HG03039 (cell line): Measurements from ENCODE around the gene PCDHB3.
"Not testable (repeated sequence)": the region's sequence is repeated elsewhere in the genome, so short reads cannot be mapped to it uniquely, and the experiment has no call there.

ENCODE experiments used
- ATAC-seq: cut with Tn5 transposase; IDR thresholded peaks from one replicate; pipeline ENCODE4 v1.9.1; 2021; ENCODE audit warnings: mild to moderate bottlenecking, moderate library complexity; ENCODE audit not compliant: unreplicated experiment

The PCDHB3 gene

DNA sequence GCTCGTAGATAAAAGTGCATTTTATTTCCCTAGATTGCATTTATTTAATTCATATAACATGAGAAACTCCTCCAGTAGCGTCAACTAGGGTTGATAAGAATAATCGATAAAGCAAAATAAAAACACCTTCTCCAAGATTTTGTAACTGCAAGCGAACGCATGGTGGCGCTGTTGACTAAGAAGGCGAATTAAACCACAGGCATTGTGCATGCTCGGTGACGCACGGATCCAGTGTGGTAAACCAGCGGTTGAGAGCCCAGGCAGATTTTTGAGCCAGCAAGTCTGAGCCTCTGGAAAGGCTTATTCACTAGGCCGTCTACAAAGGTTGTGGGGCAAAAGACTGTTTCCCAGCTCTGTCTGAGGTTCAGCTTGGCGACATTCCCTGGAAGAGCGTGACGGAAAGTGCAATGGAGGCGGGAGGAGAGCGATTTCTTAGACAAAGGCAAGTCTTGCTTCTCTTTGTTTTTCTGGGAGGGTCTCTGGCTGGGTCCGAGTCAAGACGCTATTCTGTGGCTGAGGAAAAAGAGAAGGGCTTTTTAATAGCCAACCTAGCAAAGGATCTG is at the start of gene PCDHB3:
PCDHB3 (plus strand) TSS at position 231 of the 563 bp plus-strand sequence; CDS start at position 408, 177 bp downstream.
- ATAC-seq: no peak

DNA sequence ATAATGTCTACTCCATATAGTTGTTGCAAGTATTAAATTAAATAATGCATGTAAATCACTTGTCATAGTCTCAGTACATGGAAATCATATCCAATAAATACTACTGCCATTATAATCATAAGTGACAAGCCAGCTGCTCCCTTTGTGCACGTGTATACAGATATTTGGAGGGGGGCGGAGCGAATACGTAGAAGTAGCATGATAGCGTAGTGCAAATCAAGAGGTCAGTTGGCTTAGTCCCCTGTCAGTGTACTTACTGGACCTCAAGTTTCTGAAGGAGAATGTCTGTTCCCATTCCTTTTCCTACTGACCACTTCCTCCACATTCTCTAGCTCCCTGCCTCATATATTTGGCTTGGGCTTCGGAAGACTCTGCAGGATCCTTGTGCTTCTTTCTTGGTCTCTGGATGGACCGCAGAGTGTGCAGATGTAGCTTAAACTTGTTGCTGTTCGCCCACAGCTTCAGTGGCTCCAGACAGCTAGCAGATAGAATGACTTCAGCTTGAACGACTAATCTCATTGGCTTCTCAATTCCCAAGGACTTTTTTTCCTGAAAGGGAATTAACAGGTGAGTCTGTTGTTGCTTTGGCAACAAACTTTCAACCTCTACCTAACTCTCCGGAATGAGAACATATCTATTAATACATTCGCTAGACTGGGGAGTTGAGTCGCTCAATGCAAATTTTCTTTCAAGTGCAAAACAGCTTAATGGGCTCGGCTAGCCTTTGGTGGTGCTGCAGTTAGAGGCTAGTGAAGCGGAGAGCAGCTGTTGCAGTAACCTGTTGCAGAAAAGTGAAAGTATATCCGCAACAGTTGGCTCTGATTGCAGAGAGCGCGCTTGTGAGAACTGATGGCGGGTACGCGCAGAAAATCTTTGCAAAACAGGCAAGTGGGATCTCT is 49.4 kb upstream of the PCDHB3 start, which contains the start of gene PCDHB1:
PCDHB1 (plus strand) TSS at position 753 of the 899 bp plus-strand sequence; CDS start at position 850, 97 bp downstream.
- ATAC-seq: no peak

DNA sequence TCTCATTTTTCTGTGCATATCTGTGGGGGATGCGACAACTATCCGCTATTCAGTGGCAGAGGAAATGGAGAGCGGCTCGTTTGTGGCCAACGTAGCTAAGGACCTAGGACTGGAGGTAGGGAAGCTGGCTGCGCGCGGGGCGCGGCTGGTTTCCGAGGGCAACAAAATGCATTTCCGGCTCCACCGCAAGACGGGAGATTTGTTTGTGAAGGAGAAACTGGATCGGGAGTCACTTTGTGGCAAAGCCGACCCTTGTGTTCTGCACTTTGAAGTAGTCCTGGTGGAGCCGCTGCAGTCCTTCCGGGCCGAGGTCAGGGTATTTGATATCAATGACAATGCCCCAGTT is 48.8 kb upstream of the PCDHB3 start:
- no peak for ATAC-seq

DNA sequence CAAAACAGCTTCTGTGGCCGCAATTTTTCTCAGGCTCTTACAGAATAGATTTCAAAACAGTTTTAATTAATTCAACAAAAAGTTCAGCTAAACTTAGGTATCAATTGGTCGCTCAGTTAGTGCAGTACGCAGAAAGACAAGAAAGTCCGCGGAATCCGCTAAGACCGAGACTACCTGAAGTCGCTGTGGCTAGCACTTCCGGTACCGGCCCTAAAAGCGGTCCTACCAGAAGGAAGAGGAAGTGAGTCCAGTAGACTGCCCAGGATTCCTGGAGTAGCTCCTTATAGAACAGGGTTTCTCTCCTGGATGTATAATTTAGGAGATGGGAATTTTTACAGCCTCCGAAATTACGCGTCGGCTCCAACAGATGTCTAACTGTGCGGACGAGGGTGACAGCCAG is 22.4 kb upstream of the PCDHB3 start:
- no peak for ATAC-seq

DNA sequence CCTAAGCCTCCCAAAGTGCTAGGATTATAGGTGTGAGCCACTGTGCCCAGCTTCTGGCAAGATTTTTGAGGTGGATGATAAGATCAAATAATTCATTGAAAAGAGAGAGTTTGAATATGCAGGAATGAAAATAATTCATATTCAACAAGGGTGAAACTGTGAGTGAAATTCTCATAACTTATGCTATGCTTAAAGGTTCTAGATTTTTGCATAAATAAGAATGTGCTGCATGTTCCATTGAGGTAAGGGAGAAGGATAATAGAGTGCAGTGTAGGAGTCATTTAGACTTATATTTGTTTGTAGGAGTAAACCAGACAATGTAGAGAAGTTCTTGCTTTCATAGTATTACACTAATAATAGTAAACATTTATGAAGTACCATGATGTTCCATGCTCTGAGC is 18.0 kb upstream of the PCDHB3 start:
- ATAC-seq: no peak

DNA sequence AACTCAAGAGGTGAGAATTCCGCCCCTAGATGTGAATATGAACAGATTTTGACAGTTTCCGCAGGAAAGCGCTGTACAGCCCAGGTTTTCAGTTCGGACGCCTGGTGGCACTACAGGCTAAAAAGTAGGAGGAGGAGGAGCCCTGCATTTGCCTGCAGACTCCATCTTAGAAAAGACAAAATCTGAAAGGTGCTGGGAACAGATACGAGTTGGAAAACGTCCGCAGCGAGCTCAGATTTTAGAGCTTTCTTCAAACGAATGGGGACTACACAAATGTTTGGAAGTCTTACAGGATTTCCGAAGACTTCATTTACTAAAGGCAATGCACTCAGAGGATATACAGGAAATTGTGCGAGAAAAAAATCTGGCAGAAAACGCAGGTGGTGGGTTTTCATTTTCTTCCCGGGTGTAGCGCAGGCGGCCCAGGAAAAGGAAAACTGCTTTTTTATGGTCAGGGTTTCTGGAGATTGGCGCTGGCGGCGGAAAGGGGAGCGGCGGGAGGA is 15.7 kb upstream of the PCDHB3 start:
- ATAC-seq: no peak

DNA sequence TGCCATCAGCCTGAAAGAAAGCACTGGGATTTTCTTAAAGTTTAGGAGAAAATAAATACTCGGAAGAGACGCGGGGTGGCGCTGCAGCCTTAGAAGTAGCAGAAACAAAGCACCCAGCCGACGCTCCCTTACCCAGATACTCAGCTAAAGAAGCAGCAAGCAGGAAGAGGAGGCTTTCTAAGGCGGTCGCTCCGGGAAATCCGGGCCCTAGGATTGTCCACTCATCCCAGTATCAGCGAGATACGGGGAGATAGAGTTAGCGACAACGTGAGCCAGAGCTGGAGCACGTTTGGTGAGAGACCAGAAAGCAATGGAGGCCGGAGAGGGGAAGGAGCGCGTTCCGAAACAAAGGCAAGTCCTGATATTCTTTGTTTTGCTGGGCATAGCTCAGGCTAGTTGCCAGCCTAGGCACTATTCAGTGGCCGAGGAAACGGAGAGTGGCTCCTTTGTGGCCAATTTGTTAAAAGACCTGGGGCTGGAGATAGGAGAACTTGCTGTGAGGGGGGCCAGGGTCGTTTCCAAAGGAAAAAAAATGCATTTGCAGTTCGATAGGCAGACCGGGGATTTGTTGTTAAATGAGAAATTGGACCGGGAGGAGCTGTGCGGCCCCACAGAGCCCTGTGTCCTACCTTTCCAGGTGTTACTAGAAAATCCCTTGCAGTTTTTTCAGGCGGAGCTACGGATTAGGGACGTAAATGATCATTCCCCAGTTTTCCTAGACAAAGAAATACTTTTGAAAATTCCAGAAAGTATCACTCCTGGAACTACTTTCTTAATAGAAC is 5.6 kb upstream of the PCDHB3 start, which contains the start of gene PCDHB2:
PCDHB2 (plus strand) TSS at position 135 of the 782 bp plus-strand sequence; CDS start at position 311, 176 bp downstream.
- ATAC-seq: no peak

DNA sequence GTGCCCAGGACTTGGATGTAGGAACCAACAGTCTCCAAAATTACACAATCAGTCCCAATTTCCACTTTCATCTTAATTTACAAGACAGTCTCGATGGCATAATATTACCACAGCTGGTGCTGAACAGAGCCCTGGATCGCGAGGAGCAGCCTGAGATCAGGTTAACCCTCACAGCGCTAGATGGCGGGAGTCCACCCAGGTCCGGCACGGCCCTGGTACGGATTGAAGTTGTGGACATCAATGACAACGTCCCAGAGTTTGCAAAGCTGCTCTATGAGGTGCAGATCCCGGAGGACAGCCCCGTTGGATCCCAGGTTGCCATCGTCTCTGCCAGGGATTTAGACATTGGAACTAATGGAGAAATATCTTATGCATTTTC is 5.0 kb upstream of the PCDHB3 start:
- no peak for ATAC-seq

DNA sequence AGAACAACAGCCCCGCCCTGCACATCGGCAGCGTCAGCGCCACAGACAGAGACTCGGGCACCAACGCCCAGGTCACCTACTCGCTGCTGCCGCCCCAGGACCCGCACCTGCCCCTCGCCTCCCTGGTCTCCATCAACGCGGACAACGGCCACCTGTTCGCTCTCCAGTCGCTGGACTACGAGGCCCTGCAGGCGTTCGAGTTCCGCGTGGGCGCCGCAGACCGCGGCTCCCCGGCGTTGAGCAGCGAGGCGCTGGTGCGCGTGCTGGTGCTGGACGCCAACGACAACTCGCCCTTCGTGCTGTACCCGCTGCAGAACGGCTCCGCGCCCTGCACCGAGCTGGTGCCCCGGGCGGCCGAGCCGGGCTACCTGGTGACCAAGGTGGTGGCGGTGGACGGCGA is 4.1 kb upstream of the PCDHB3 start:
- not testable (repeated sequence) for ATAC-seq

DNA sequence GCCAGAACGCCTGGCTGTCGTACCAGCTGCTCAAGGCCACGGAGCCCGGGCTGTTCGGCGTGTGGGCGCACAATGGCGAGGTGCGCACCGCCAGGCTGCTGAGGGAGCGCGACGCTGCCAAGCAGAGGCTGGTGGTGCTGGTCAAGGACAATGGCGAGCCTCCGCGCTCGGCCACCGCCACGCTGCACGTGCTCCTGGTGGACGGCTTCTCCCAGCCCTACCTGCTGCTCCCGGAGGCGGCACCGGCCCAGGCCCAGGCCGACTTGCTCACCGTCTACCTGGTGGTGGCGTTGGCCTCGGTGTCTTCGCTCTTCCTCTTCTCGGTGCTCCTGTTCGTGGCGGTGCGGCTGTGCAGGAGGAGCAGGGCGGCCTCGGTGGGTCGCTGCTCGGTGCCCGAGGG is 3.7 kb upstream of the PCDHB3 start:
- ATAC-seq: not testable (repeated sequence)

DNA sequence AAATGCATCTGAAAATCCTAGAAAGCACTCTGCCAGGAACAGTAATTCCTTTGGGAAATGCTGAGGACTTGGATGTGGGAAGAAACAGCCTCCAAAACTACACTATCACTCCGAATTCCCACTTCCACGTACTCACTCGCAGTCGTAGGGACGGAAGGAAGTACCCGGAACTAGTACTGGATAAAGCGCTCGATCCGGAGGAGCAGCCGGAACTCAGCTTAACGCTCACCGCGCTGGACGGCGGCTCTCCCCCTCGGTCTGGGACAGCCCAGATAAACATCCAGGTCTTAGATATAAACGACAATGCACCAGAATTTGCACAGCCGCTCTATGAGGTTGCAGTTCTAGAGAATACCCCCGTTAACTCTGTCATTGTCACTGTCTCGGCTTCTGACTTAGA is 786 bp downstream of the PCDHB3 start:
- ATAC-seq: no peak

DNA sequence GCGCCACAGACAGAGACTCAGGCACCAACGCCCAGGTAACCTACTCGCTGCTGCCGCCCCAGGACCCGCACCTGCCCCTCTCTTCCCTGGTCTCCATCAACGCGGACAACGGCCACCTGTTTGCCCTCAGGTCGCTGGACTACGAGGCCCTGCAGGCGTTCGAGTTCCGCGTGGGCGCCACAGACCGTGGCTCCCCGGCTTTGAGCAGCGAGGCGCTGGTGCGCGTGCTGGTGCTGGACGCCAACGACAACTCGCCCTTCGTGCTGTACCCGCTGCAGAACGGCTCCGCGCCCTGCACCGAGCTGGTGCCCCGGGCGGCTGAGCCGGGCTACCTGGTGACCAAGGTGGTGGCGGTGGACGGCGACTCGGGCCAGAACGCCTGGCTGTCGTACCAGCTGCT is 1.8 kb downstream of the PCDHB3 start:
- ATAC-seq: not testable (repeated sequence)

DNA sequence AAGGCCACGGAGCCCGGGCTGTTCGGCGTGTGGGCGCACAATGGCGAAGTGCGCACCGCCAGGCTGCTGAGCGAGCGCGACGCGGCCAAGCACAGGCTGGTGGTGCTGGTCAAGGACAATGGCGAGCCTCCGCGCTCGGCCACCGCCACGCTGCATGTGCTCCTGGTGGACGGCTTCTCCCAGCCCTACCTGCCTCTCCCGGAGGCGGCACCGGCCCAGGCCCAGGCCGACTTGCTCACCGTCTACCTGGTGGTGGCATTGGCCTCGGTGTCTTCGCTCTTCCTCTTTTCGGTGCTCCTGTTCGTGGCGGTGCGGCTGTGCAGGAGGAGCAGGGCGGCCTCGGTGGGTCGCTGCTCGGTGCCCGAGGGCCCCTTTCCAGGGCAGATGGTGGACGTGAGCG is 2.2 kb downstream of the PCDHB3 start:
- not testable (repeated sequence) for ATAC-seq

DNA sequence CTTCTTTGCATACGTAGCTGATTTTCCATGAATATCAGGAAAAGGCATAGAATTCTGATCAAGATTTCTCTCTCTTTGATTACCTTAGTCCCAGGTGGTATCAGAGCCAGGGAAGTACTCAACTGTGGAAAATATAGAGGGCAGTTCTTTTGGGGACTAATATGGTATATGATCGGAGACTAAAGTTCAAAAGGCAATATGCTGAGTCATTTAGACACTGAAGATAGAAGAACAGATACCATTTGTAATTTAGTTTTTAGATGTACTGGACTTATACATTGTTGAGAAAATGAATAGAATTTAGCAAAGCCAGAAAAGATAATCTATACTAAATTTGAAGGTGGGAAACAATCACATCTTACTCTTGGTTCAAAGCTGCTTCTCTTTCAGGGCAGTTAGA is 5.1 kb downstream of the PCDHB3 start:
- ATAC-seq: no peak

DNA sequence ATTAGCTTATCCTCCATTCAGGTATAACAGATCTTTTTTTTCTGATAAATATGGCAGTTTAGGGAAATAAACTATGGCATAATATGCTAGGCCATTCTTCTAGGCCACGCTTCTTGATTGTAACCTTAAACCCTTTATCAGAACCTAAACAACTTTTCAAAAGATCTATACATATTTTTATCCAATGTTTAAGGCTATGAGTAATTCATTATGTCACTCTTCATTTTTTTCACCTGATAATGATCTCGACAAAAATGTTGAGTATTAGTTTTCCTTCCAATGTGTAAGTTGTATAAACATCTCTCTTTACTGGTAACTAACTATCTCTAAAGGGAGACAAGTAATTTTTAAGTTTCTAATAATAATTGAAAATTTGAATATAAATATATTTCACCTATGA is 19.0 kb downstream of the PCDHB3 start:
- ATAC-seq: no peak

DNA sequence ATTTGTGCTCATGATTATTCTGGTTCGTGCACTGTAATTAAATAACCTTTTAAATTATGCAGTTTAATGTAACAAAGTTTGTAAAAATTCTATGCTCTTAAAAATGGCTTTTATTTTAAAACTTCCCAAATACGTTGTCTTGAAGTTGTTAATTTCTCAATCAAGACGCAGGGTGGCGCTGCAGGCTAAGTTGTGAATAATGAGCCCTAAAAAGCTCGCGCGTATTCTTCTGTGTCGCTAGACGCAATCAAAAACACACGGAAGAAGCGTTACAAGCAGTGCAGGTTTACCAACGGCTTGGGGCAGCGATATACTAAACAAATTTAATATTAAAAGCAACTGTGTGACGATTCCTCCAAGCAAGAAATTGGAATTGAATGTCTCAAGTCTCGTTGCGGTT is 21.3 kb downstream of the PCDHB3 start, which contains the start of gene PCDHB4:
PCDHB4 (plus strand) TSS at position 256 of the 400 bp plus-strand sequence. CDS start 181 bp downstream, outside the sequence.
- no peak for ATAC-seq

DNA sequence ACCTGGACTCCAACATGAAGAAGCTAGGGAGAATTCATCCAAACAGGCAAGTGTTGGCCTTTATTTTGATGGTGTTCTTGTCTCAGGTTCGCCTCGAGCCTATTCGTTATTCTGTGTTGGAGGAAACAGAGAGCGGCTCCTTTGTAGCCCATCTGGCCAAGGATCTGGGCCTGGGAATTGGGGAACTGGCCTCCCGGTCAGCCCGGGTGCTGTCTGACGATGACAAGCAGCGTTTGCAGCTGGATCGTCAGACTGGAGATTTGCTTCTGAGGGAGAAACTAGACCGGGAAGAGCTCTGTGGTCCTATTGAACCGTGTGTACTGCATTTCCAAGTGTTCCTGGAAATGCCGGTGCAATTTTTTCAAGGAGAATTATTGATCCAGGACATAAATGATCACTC is 21.7 kb downstream of the PCDHB3 start:
- no peak for ATAC-seq

DNA sequence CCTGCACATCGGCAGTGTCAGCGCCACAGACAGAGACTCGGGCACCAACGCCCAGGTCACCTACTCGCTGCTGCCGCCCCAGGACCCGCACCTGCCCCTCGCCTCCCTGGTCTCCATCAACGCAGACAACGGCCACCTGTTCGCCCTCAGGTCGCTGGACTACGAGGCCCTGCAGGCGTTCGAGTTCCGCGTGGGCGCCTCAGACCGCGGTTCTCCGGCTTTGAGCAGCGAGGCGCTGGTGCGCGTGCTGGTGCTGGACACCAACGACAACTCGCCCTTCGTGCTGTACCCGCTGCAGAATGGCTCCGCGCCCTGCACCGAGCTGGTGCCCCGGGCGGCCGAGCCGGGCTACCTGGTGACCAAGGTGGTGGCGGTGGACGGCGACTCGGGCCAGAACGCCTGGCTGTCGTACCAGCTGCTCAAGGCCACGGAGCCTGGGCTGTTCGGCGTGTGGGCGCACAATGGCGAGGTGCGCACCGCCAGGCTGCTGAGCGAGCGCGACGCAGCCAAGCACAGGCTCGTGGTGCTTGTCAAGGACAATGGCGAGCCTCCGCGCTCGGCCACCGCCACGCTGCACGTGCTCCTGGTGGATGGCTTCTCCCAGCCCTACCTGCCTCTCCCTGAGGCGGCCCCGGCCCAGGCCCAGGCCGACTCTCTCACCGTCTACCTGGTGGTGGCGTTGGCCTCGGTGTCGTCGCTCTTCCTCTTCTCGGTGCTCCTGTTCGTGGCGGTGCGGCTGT is 23.3 kb downstream of the PCDHB3 start:
- ATAC-seq: not testable (repeated sequence)

DNA sequence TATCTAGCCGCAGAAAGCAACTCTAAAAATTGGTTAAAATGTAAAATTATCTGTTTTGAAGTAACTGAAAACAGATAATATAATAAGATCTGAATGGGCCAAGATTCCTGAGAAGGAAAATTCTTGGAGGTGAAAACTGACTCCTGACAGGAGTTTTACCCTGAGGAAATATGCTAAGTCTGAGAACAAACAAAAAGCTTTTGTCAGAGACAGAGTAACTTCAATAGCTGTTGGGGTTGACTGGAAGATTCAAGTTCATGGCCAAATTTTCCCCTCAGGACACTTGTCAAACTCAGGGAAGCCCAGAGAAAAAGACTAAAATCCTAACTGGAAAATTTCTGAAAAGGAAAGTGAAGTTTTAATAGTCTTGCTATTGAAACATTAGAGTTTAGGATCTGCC is 27.0 kb downstream of the PCDHB3 start:
- no peak for ATAC-seq

DNA sequence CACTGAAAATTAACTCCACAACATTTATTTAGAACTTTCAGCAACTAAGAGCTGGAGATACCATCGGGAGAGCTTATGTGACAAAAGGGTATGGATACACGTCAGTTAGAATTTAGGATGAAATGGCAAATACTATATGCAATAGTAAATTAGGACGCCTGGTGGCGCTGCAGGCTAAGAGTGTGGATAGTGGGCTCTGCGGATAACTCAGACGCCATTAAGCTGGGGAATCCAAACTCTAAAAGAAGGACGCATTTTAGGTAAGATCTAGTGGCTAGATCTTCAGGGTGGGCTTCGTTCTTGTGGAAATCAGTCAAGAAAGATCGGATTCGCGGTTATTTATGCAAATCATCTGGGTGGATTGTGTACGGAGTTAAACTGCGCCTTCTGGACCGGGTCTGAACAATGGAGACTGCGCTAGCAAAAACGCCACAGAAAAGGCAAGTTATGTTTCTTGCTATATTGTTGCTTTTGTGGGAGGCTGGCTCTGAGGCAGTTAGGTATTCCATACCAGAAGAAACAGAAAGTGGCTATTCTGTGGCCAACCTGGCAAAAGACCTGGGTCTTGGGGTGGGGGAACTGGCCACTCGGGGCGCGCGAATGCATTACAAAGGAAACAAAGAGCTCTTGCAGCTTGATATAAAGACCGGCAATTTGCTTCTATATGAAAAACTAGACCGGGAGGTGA is 34.9 kb downstream of the PCDHB3 start, which contains the start of gene PCDHB5:
PCDHB5 (plus strand) TSS at position 177 of the 688 bp plus-strand sequence; CDS start at position 406, 229 bp downstream.
- no peak for ATAC-seq
